Activated B cell treated with CpG ODN at 0.5 μM for 24 hours (primary cell): Measurements from ENCODE around the gene MRPL21. TPM values are rescaled to one million over a fixed set of nuclear protein-coding genes. Genes with fewer than 3 reads are reported as not detected.
"Not testable (repeated sequence)": the region's sequence is repeated elsewhere in the genome, so short reads cannot be mapped to it uniquely, and the experiment has no call there.

ENCODE experiments used
- ATAC-seq: fragments of 200-7000 bp; cut with Tn5 transposase; one replicate; pipeline ENCODE4 v1.10.0; 2021; ENCODE audit warnings: low read depth, mild to moderate bottlenecking, moderate library complexity
- CTCF ChIA-PET: fragments of 350-600 bp; sonication (Branson Sonifier 250); formaldehyde crosslinking; loops from one replicate; lab custom pipeline; 2021; ENCODE audit warnings: antibody characterized with exemption; lab: Charles Lee
- POLR2A ChIA-PET: fragments of 350-600 bp; sonication (Branson Sonifier 250); formaldehyde crosslinking; loops from one replicate; lab custom pipeline; 2021; ENCODE audit warnings: antibody characterized with exemption; lab: Charles Lee
- DNase-seq: peaks from one replicate; pipeline ENCODE4 v3.0.0; 2022
- H3K27ac Mint-ChIP-seq: one replicate; pipeline ENCODE4 v1.8.0; 2020; ENCODE audit warnings: mixed read lengths
- H3K27me3 Mint-ChIP-seq: one replicate; pipeline ENCODE4 v1.8.0; 2021; ENCODE audit warnings: mixed read lengths
- H3K36me3 Mint-ChIP-seq: one replicate; pipeline ENCODE4 v1.8.0; 2021; ENCODE audit warnings: low read depth, mixed read lengths
- H3K4me1 Mint-ChIP-seq: one replicate; pipeline ENCODE4 v1.8.0; 2021; ENCODE audit warnings: mixed read lengths
- H3K4me3 Mint-ChIP-seq: one replicate; pipeline ENCODE4 v1.8.0; 2020; ENCODE audit warnings: mild to moderate bottlenecking, mixed read lengths
- H3K9me3 Mint-ChIP-seq: one replicate; pipeline ENCODE4 v1.8.0; 2020; ENCODE audit warnings: mixed read lengths
- CTCF ChIP-seq: fragments of 200-600 bp; IDR thresholded peaks from one replicate; pipeline ENCODE4 v1.8.0; 2022; ENCODE audit warnings: antibody characterized with exemption, mild to moderate bottlenecking
- intact Hi-C: fragments of 100-400 bp; cut with micrococcal nuclease; formaldehyde crosslinking; loops from one replicate; pipeline ENCODE4 v1.15.1; 2024
- total RNA-seq: library from RNA; stranded (reverse); gene quantifications from 2 replicates; pipeline ENCODE4 v1.2.3, GENCODE V29; 2022

The MRPL21 gene
- total RNA-seq, 1 donor from 2014 or later, result 49.9 TPM

- intact Hi-C loops, result no loop called here
- Mint-ChIP-seq H3K4me3 (no peak overlapping the region), H3K36me3 (no peaks in the 10 kb centered on the region), H3K9me3 (peaks cover 4% of the 10 kb centered on the region), H3K27me3 (peaks cover 20% of the 10 kb centered on the region), H3K27ac (no peak overlapping the region), H3K4me1 (peaks cover 3% of the 10 kb centered on the region)
- ATAC-seq (no peak), DNase-seq (no peak)
- ChIA-PET POLR2A (no interaction called here), CTCF (no interaction called here)
- no peak for TF ChIP-seq CTCF
These were observed 46.5 kb downstream of the MRPL21 start for GRCh38 chr11:68857037-68857586.

DNA sequence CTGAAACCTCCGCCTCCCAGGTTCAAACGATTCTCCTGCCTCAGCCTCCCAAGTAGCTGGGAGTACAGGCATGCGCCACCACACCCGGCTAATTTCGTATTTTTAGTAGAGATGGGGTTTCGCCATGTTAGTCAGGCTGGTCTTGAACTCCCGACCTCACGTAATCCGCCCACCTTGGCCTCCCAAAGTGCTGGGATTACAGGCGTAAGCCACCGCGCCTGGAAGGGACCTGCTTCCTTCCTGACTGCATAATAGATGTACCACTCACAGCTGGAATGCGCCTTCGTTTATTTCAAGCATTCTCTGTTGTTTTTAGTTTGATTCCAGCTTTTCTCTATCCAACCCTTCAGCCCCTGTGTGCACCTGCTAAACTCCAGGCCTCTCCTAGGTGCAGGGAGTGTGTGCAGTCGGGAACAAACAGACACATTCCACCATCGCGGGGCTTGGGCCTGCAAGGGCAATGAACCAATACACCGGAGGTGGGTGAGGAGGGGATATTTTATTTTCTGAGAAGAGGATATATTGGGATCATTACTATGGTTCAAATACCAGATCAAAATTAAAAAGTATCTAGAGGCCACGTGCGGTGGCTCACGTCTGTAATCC lies 47.1 kb downstream of the MRPL21 start:
- POLR2A ChIA-PET, CTCF ChIA-PET, intact Hi-C loops: not testable (repeated sequence)

DNA sequence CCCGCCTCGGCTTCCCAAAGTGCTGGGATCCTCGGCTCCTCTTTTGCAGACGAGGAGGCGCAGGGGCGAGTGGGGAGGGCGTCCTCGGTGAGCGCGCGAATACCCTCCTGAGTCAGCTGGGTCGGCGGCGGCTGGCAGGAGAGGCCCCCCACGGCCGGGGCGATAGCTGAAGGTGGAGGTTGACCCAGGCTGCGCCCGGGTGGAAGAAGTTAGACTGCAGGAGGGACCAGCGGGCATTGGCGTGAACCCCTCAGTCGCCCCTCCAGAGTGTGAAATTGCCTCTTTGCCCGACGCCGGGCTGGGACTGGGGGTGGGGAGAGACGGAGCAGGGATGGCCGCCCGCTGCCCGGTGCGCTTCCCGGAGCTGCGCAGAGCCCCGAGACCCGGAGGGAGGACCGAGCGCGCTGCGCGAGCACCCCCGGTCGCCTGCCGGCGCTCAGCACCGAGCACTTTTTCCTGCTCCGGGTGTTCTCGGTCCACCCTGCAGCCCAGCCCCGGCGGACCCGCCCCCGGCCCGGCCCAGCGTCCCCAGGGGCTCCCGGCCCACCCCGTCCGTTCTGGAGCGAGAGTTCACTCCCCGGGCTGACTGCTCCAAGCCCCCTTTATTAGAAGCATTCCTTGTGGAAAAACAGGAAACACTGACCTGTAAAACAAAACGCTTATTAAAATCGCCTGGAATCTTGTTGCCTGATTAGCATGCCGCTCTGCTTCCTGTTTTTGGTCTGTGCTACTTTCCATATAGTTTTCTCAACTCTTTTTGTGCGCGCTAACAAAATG lies 48.2 kb downstream of the MRPL21 start:
- Mint-ChIP-seq H3K36me3 (no peaks in the 10 kb centered on the region), H3K4me1 (peaks cover 3% of the 10 kb centered on the region), H3K27ac (no peak overlapping the region), H3K27me3 (peaks cover 20% of the 10 kb centered on the region), H3K4me3 (peak overlapping the region; percentile 80), H3K9me3 (peaks cover 4% of the 10 kb centered on the region)
- ChIA-PET CTCF (interaction anchor here (1.4 kb wide), 1 partner anchor 30 kb away, joined by 3 read pairs; no protein-coding TSS in a partner anchor), POLR2A (interaction anchor here (0.6 to 1.0 kb wide), 2 partner anchors 15 to 16 kb away, joined by 4 to 7 read pairs; no protein-coding TSS in a partner anchor)
- peak; percentile 24 for DNase-seq
- intact Hi-C loops, result no loop called here
- no peak for TF ChIP-seq CTCF
- peak; percentile 54 for ATAC-seq

More for the DNA sequence above, 47.1 kb downstream of the MRPL21 start:
- not testable (repeated sequence) for H3K27ac Mint-ChIP-seq, H3K9me3 Mint-ChIP-seq, H3K36me3 Mint-ChIP-seq, H3K4me3 Mint-ChIP-seq, ATAC-seq, DNase-seq, H3K4me1 Mint-ChIP-seq
- peaks cover 20% of the 10 kb centered on the region for H3K27me3 Mint-ChIP-seq

DNA sequence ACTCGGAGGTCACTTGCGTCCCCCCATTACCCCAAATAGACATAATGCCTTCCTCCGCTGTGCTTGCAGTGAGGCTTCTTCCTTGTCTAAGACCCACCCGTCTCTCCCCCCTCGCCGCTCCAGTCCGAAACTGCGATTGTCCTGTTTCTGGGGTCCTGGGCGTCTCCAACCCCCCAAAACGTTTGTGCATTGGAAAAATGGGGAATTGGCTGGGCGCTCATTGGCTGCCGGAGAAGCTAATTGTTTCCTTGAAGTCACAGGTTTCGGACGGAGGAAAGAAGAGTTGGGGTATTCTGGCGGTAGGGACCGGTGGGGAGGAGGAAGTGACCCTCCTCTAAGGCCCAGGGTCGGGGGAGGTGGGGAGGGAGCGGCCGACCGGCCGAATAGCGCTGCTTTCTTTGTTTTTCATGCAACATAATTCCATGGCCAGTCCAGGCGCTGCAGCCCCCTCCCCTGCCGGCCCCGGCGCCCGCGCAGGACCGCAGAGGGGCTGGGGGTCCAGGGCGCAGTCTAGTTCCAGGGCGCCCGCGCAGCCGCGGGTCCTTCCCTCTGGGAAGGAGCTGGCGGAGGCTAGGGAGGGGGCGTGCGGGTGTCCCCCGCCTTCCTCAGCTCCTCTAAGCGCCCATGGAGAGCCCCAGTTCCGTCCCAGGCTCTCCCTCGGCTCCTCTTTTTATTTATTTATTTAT lies 49.2 kb downstream of the MRPL21 start:
- peaks cover 4% of the 10 kb centered on the region for H3K9me3 Mint-ChIP-seq
- no peak overlapping the region for H3K4me3 Mint-ChIP-seq
- H3K36me3 Mint-ChIP-seq, result no peaks in the 10 kb centered on the region
- TF ChIP-seq CTCF, result no peak
- ChIA-PET POLR2A (interaction anchor here (0.6 to 1.0 kb wide), 2 partner anchors 15 to 16 kb away, joined by 4 to 7 read pairs; no protein-coding TSS in a partner anchor), CTCF (interaction anchor here (1.4 kb wide), 1 partner anchor 29 kb away, joined by 3 read pairs; no protein-coding TSS in a partner anchor)
- H3K27me3 Mint-ChIP-seq, result peaks cover 20% of the 10 kb centered on the region
- intact Hi-C loops, result no loop called here
- ATAC-seq (no peak), DNase-seq (no peak)
- H3K4me1 Mint-ChIP-seq, result peaks cover 3% of the 10 kb centered on the region
- no peak overlapping the region for H3K27ac Mint-ChIP-seq

- Mint-ChIP-seq H3K36me3 (no peaks in the 10 kb centered on the region), H3K4me3 (no peak overlapping the region), H3K9me3 (no peaks in the 10 kb centered on the region), H3K27me3 (peaks cover 24% of the 10 kb centered on the region), H3K4me1 (peaks cover 3% of the 10 kb centered on the region), H3K27ac (no peak overlapping the region)
- CTCF ChIA-PET, result no interaction called here
- POLR2A ChIA-PET, result no interaction called here
- DNase-seq (no peak), ATAC-seq (no peak)
- no peak for TF ChIP-seq CTCF
- intact Hi-C loops, result no loop called here
These were observed 51.0 kb downstream of the MRPL21 start for GRCh38 chr11:68852628-68853027.
